GM12864 (cell line): ENCODE measurements around the gene HIC1.

ENCODE experiments used
- DNase-seq: peaks from one replicate; pipeline ENCODE4 v3.0.0-alpha.2; 2011; ENCODE audit warnings: low read depth
- H3K4me3 ChIP-seq: 2 replicates; pipeline ENCODE4 v1.5.1; 2011; ENCODE audit warnings: mild to moderate bottlenecking, low read depth, low read length, control low read depth
- TF ChIP-seq, protein P1 (sequence below): IDR thresholded peaks from 2 replicates; pipeline ENCODE4 v1.5.1; 2011; ENCODE audit warnings: low read depth, mild to moderate bottlenecking, moderate library complexity, low read length, control low read depth, inconsistent platforms; ENCODE audit errors: missing control alignments

Gene HIC1

GRCh38 chr17:2057760-2058585 lies 3.1 kb downstream of the HIC1 start:
- peak overlapping the region; percentile 75 for H3K4me3 ChIP-seq
- DNase-seq, result no peak
- TF ChIP-seq, protein P1, sequence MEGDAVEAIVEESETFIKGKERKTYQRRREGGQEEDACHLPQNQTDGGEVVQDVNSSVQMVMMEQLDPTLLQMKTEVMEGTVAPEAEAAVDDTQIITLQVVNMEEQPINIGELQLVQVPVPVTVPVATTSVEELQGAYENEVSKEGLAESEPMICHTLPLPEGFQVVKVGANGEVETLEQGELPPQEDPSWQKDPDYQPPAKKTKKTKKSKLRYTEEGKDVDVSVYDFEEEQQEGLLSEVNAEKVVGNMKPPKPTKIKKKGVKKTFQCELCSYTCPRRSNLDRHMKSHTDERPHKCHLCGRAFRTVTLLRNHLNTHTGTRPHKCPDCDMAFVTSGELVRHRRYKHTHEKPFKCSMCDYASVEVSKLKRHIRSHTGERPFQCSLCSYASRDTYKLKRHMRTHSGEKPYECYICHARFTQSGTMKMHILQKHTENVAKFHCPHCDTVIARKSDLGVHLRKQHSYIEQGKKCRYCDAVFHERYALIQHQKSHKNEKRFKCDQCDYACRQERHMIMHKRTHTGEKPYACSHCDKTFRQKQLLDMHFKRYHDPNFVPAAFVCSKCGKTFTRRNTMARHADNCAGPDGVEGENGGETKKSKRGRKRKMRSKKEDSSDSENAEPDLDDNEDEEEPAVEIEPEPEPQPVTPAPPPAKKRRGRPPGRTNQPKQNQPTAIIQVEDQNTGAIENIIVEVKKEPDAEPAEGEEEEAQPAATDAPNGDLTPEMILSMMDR, result no peak

- H3K4me3 ChIP-seq, result peak overlapping the region; percentile 75
- TF ChIP-seq, protein P1, result peak; percentile 91
- DNase-seq, result no peak
These were observed 4.0 kb downstream of the HIC1 start for GRCh38 chr17:2058586-2059546.

GRCh38 chr17:2059547-2060384 lies 4.9 kb downstream of the HIC1 start:
- H3K4me3 ChIP-seq, result peak overlapping the region; percentile 75
- TF ChIP-seq, protein P1, result no peak
- DNase-seq, result no peak

- TF ChIP-seq, protein P1, result no peak
- no peak overlapping the region for H3K4me3 ChIP-seq
- no peak for DNase-seq
These were observed 5.4 kb downstream of the HIC1 start for GRCh38 chr17:2060385-2060658.

- TF ChIP-seq, protein P1, result no peak
- H3K4me3 ChIP-seq, result no peak overlapping the region
- no peak for DNase-seq
These were observed 6.0 kb downstream of the HIC1 start for GRCh38 chr17:2060681-2061440.

- H3K4me3 ChIP-seq, result no peak overlapping the region
- TF ChIP-seq, protein P1, result no peak
- no peak for DNase-seq
These were observed 6.6 kb downstream of the HIC1 start for GRCh38 chr17:2061441-2061958.
